Vagina (tissue), 2 donors: ENCODE measurements around the gene RSKR.

Source experiments
- POLR2A ChIP-seq, 2 donors: fragments of 450-650 bp; IDR thresholded peaks; one replicate each; pipeline ENCODE4 v1.6.1; 2017; ENCODE audit warnings: antibody characterized with exemption in 2 of 2, mild to moderate bottlenecking in 2 of 2, moderate library complexity in 2 of 2
- POLR2AphosphoS5 ChIP-seq, 2 donors: sonication (generic); formaldehyde crosslinking; IDR thresholded peaks; one replicate each; pipeline ENCODE4 v1.9.0; 2017; ENCODE audit warnings: antibody characterized with exemption in 2 of 2, mild to moderate bottlenecking in 2 of 2, low read depth in 1 of 2; ENCODE audit not compliant: insufficient read depth in 1 of 2
- TF ChIP-seq, protein P1 (sequence below), 3 experiments: fragments of 450-650 bp in 2 of 3; fragments of 200-600 bp in 1 of 3; sonication (generic) in 1 of 3; IDR thresholded peaks; one replicate each; pipeline ENCODE4 v1.5.1; 2017 to 2019; ENCODE audit warnings: antibody characterized with exemption in 3 of 3, mild to moderate bottlenecking in 2 of 3, moderate library complexity in 2 of 3

DNA sequence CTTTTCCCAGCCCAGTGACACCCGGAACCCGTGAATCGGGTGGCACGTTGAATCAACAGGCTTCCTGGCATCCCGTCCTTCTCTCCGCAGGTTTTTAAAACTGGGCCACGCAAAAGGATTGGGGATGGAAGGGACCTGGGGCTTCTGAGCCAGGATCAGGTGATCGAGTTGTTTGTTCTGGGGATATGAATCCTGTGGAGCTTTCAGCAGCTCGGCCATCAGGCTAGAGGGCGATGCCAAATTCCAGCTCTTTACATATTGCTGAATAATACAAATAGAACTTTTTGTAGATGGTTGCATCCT, 48.5 kb upstream of the RSKR start:
- TF ChIP-seq, protein P1, sequence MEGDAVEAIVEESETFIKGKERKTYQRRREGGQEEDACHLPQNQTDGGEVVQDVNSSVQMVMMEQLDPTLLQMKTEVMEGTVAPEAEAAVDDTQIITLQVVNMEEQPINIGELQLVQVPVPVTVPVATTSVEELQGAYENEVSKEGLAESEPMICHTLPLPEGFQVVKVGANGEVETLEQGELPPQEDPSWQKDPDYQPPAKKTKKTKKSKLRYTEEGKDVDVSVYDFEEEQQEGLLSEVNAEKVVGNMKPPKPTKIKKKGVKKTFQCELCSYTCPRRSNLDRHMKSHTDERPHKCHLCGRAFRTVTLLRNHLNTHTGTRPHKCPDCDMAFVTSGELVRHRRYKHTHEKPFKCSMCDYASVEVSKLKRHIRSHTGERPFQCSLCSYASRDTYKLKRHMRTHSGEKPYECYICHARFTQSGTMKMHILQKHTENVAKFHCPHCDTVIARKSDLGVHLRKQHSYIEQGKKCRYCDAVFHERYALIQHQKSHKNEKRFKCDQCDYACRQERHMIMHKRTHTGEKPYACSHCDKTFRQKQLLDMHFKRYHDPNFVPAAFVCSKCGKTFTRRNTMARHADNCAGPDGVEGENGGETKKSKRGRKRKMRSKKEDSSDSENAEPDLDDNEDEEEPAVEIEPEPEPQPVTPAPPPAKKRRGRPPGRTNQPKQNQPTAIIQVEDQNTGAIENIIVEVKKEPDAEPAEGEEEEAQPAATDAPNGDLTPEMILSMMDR (IDR thresholded peaks at IDR 0.05): no peak
- TF ChIP-seq POLR2A (IDR thresholded peaks at IDR 0.05) (no peak), POLR2AphosphoS5 (IDR thresholded peaks at IDR 0.05; ENCODE audit: insufficient read depth in 1 of 2, low read depth in 1 of 2) (no peak)
